Endothelial cell (in vitro differentiated cells): ENCODE data around the gene SPINK9. TPM values are rescaled to one million over a fixed set of nuclear protein-coding genes. Genes with fewer than 3 reads are reported as not detected.
"Not testable (repeated sequence)": the region's sequence is repeated elsewhere in the genome, so short reads cannot be mapped to it uniquely, and the experiment has no call there.

Experiments
- DNase-seq: peaks from one replicate; pipeline ENCODE4 v3.0.0; 2021; ENCODE audit warnings: low spot score
- H3K27ac Mint-ChIP-seq: one replicate; pipeline ENCODE4 v1.8.0; 2021; ENCODE audit warnings: mixed read lengths, inconsistent platforms; ENCODE audit not compliant: unreplicated experiment
- H3K27me3 Mint-ChIP-seq: one replicate; pipeline ENCODE4 v1.8.0; 2021; ENCODE audit warnings: mild to moderate bottlenecking, moderate library complexity, mixed read lengths, inconsistent platforms; ENCODE audit not compliant: unreplicated experiment
- H3K36me3 Mint-ChIP-seq: one replicate; pipeline ENCODE4 v1.8.0; 2021; ENCODE audit warnings: mild to moderate bottlenecking, low read depth, mixed read lengths, inconsistent platforms; ENCODE audit not compliant: unreplicated experiment
- H3K4me1 Mint-ChIP-seq: one replicate; pipeline ENCODE4 v1.8.0; 2021; ENCODE audit warnings: mild to moderate bottlenecking, mixed read lengths, inconsistent platforms; ENCODE audit not compliant: unreplicated experiment
- H3K4me3 Mint-ChIP-seq: one replicate; pipeline ENCODE4 v1.8.0; 2021; ENCODE audit warnings: mild to moderate bottlenecking, mixed read lengths, inconsistent platforms; ENCODE audit not compliant: unreplicated experiment
- H3K9me3 Mint-ChIP-seq: one replicate; pipeline ENCODE4 v1.8.0; 2021; ENCODE audit warnings: mixed read lengths, inconsistent platforms; ENCODE audit not compliant: unreplicated experiment
- total RNA-seq: library from RNA; stranded (reverse); fragmentation: NEBNext Ultra II Directional; extraction: Animal tissue kit (Norgen Biotek cat#: 25700); gene quantifications from one replicate; pipeline ENCODE4 v1.2.1, GENCODE V29; 2021; ENCODE audit not compliant: unreplicated experiment
- TF ChIP-seq, protein P1 (sequence below): fragments of 200-600 bp; sonication (generic); IDR thresholded peaks from one replicate; pipeline ENCODE4 v1.5.0; 2021; ENCODE audit warnings: antibody characterized with exemption; ENCODE audit not compliant: unreplicated experiment

Gene SPINK9
- total RNA-seq, 1 donor from 2014 or later: not detected

DNA sequence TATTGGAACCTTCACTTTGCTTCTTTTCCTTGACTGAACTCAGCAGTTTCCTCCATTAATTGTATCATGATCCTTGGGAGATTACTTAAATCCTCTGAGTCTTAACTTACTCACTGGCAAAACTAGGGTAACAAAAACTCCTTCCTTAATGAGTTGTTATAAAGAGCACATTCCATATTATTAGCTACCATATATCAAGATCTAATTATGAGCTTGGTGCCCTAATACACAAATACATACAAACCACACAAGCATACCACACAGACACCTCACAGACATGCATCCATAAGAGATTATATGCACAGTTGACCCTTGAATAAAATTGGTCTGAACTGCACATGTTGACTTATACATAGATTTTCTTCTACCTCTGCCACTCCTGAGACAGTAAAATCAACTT, 25.6 kb upstream of the SPINK9 start:
- H3K9me3 Mint-ChIP-seq: no peaks in the 10 kb centered on the region
- no peaks in the 10 kb centered on the region for H3K4me1 Mint-ChIP-seq
- H3K27me3 Mint-ChIP-seq: peaks cover 2% of the 10 kb centered on the region
- no peak overlapping the region for H3K4me3 Mint-ChIP-seq
- no peak overlapping the region for H3K27ac Mint-ChIP-seq
- no peaks in the 10 kb centered on the region for H3K36me3 Mint-ChIP-seq
- TF ChIP-seq, protein P1, sequence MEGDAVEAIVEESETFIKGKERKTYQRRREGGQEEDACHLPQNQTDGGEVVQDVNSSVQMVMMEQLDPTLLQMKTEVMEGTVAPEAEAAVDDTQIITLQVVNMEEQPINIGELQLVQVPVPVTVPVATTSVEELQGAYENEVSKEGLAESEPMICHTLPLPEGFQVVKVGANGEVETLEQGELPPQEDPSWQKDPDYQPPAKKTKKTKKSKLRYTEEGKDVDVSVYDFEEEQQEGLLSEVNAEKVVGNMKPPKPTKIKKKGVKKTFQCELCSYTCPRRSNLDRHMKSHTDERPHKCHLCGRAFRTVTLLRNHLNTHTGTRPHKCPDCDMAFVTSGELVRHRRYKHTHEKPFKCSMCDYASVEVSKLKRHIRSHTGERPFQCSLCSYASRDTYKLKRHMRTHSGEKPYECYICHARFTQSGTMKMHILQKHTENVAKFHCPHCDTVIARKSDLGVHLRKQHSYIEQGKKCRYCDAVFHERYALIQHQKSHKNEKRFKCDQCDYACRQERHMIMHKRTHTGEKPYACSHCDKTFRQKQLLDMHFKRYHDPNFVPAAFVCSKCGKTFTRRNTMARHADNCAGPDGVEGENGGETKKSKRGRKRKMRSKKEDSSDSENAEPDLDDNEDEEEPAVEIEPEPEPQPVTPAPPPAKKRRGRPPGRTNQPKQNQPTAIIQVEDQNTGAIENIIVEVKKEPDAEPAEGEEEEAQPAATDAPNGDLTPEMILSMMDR: no peak
- DNase-seq: no peak

DNA sequence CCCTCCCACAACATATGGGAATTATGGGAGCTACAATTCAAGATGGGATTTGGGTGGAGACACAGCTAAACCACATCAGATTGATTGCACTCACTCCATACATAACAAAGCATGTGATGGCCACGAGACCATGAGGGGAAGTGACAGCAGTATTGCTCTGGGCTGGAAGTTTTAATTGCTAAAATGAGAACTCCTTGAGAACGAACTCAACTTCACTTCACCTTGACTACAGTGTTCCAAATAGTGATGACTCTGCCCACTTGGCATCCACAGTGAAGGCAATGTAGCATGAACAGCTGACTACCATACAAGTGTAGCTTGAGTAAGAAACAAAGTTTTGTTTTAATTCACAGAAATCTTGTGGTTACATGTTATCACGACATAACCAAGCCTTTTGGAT, 23.9 kb upstream of the SPINK9 start:
- DNase-seq: no peak
- Mint-ChIP-seq H3K9me3 (no peaks in the 10 kb centered on the region), H3K4me1 (no peaks in the 10 kb centered on the region), H3K4me3 (no peak overlapping the region), H3K36me3 (no peaks in the 10 kb centered on the region), H3K27me3 (peaks cover 4% of the 10 kb centered on the region), H3K27ac (no peak overlapping the region)
- TF ChIP-seq, protein P1: no peak

DNA sequence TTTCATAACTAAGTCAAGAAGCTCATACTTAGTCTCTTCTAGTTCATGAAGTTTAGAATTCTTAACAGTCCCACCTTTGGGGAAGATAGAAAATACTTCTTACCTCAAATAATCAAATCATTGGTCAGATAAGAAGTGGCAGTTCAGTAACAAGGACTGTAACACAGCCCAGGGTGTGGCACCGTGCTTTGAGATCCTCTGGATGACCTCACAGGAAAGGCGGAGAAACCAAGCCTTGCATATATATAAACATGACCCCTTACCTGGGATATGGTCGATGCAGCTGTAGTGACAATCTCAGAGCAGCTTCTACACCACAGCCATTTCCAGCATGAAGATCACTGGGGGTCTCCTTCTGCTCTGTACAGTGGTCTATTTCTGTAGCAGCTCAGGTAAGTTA, 23.2 kb upstream of the SPINK9 start, which contains the start of gene SPINK7:
SPINK7 (plus strand) TSS at position 271 of the 400 bp plus-strand sequence; CDS start at position 332, 61 bp downstream.
- no peaks in the 10 kb centered on the region for H3K36me3 Mint-ChIP-seq
- DNase-seq: no peak
- no peaks in the 10 kb centered on the region for H3K4me1 Mint-ChIP-seq
- H3K4me3 Mint-ChIP-seq: no peak within 1 kb of the TSS
- TF ChIP-seq, protein P1: no peak
- H3K9me3 Mint-ChIP-seq: no peaks in the 10 kb centered on the region
- no peak within 1 kb of the TSS for H3K27ac Mint-ChIP-seq
- H3K27me3 Mint-ChIP-seq: peaks cover 4% of the 10 kb centered on the region

GRCh38 chr5:148314187-148314586, 21.2 kb upstream of the SPINK9 start:
- Mint-ChIP-seq H3K27ac (no peak overlapping the region), H3K9me3 (no peaks in the 10 kb centered on the region), H3K4me3 (no peak overlapping the region), H3K4me1 (no peaks in the 10 kb centered on the region), H3K27me3 (peaks cover 2% of the 10 kb centered on the region), H3K36me3 (no peaks in the 10 kb centered on the region)
- no peak for DNase-seq
- TF ChIP-seq, protein P1: no peak

DNA sequence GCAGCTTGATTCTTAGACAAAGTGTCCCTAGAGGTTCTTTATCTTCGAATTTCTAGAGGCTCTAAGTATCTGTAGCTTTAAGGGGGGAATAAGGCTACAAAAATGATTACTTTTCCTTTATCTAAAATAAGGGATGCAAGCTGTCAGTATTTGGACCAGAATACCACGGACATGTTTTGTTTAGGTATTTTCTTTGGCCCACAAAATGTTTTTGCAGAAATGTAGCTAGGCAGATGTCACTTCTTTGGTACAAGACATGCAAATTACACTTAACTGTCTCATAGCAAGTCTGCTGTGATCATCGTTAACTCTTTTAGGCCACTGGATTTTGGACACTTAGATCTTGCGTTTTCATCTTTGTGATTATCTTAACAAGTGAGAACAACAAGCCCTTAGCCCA, 20.6 kb upstream of the SPINK9 start:
- H3K9me3 Mint-ChIP-seq: no peaks in the 10 kb centered on the region
- TF ChIP-seq, protein P1: no peak
- H3K4me1 Mint-ChIP-seq: no peaks in the 10 kb centered on the region
- H3K27ac Mint-ChIP-seq: no peak overlapping the region
- no peak for DNase-seq
- H3K4me3 Mint-ChIP-seq: no peak overlapping the region
- no peaks in the 10 kb centered on the region for H3K36me3 Mint-ChIP-seq
- H3K27me3 Mint-ChIP-seq: peaks cover 3% of the 10 kb centered on the region

- not testable (repeated sequence) for H3K27me3 Mint-ChIP-seq, H3K36me3 Mint-ChIP-seq, H3K4me1 Mint-ChIP-seq, H3K9me3 Mint-ChIP-seq
- DNase-seq: peak; percentile 4
- peak overlapping the region; percentile 91 for H3K27ac Mint-ChIP-seq
- H3K4me3 Mint-ChIP-seq: peak overlapping the region; percentile 89
Observed at GRCh38 chr5:148320011-148320963, 15.1 kb upstream of the SPINK9 start.
